ENCODE data around the gene DDX17.
A peak's percentile ranks its signal among the peaks of the same experiment; 100 is the strongest.
"Not testable (repeated sequence)": the region's sequence is repeated elsewhere in the genome, so short reads cannot be mapped to it uniquely, and the experiment has no call there.

DDX17 gene

GRCh38 chr22:38491707-38492348 is 14.3 kb downstream of the DDX17 start:
- no peak for DNase-seq

- peak in 1 of 4 experiments; percentile 11 for DNase-seq
These were observed 15.2 kb downstream of the DDX17 start for GRCh38 chr22:38490915-38491314.

GRCh38 chr22:38490475-38490874 is 15.6 kb downstream of the DDX17 start:
- DNase-seq, result no peak

GRCh38 chr22:38489561-38490145 is 16.5 kb downstream of the DDX17 start:
- DNase-seq, result no peak

- no peak for DNase-seq
These were observed 17.0 kb downstream of the DDX17 start for GRCh38 chr22:38489142-38489541.

GRCh38 chr22:38487946-38488345 is 18.2 kb downstream of the DDX17 start:
- no peak for DNase-seq

GRCh38 chr22:38485783-38486182 is 20.3 kb downstream of the DDX17 start:
- DNase-seq, result peak in 1 of 4 experiments; percentile 12

GRCh38 chr22:38484244-38484643 is 21.9 kb downstream of the DDX17 start:
- no peak for DNase-seq

- DNase-seq, result no peak
These were observed 23.3 kb downstream of the DDX17 start for GRCh38 chr22:38482662-38483308.

- no peak for DNase-seq
These were observed 24.2 kb downstream of the DDX17 start for GRCh38 chr22:38481871-38482332.

- no peak for DNase-seq
These were observed 24.8 kb downstream of the DDX17 start for GRCh38 chr22:38481162-38481870.

GRCh38 chr22:38479096-38479837 is 26.8 kb downstream of the DDX17 start:
- DNase-seq, result no peak

GRCh38 chr22:38477585-38477984 is 28.5 kb downstream of the DDX17 start:
- no peak for DNase-seq

- DNase-seq, result peak in 1 of 4 experiments; percentile 10
These were observed 32.0 kb downstream of the DDX17 start for GRCh38 chr22:38474003-38474607.

- no peak for DNase-seq
These were observed 34.9 kb downstream of the DDX17 start for GRCh38 chr22:38471237-38471636.

GRCh38 chr22:38470179-38470578 is 35.9 kb downstream of the DDX17 start:
- not testable (repeated sequence) for DNase-seq

- no peak for DNase-seq
These were observed 36.8 kb downstream of the DDX17 start for GRCh38 chr22:38469306-38469781.

GRCh38 chr22:38468443-38469305 is 37.4 kb downstream of the DDX17 start:
- DNase-seq, result no peak

GRCh38 chr22:38467904-38468442 is 38.1 kb downstream of the DDX17 start, which contains the start of gene KDELR3:
KDELR3 (plus strand) TSS chr22:38468096; CDS start chr22:38468234, 138 bp downstream.
- DNase-seq, result peak; percentile 73 to 88 (median 82)

GRCh38 chr22:38467438-38467903 is 38.6 kb downstream of the DDX17 start:
- no peak for DNase-seq
